MM.1S (cell line): ENCODE results near the gene WDR72.

Experiments
- CTCF ChIP-seq: fragments of 300-600 bp; sonication (generic); IDR thresholded peaks from 2 replicates; pipeline ENCODE4 v1.5.1; 2016; ENCODE audit warnings: antibody characterized with exemption, low read length, mixed read lengths
- EZH2 ChIP-seq: fragments of 300-600 bp; sonication (generic); optimal IDR thresholded peaks from 2 replicates; pipeline ENCODE3; 2017; ENCODE audit warnings: low read depth, mild to moderate bottlenecking, antibody characterized with exemption, low read length, mixed read lengths
- EZH2phosphoT487 ChIP-seq: fragments of 300-600 bp; sonication (generic); IDR thresholded peaks from 2 replicates; pipeline ENCODE4 v1.6.1; 2018; ENCODE audit warnings: antibody characterized with exemption, low read length

- TF ChIP-seq CTCF (no peak), EZH2 (no peak), EZH2phosphoT487 (no peak)
Observed at GRCh38 chr15:53513431-53513830, 246.0 kb downstream of the WDR72 start.
